C4-2B (cell line): ENCODE measurements around the gene CCDC87.

Experiments used
- H3K27ac ChIP-seq: fragments of 450-650 bp; 2 replicates; pipeline ENCODE4 v1.5.1; 2017
- CTCF ChIP-seq: fragments of 450-650 bp; conservative IDR thresholded peaks from 2 replicates; pipeline ENCODE4 v1.5.1; 2017; ENCODE audit warnings: mild to moderate bottlenecking
- ZFX ChIP-seq: fragments of 450-650 bp; IDR thresholded peaks from 2 replicates; pipeline ENCODE4 v1.6.1; 2017

Gene CCDC87

GRCh38 chr11:66592457-66593302 lies at the start of gene CCDC87, which contains the start of gene CCS:
Gene CCDC87, minus strand, starts transcription at chr11:66593063. Its CDS starts 48 bp downstream, at chr11:66593015.
Gene CCS, plus strand, starts transcription at chr11:66593185. Its CDS starts 77 bp downstream, at chr11:66593262.
- TF ChIP-seq CTCF (peak; percentile 85), ZFX (no peak)
- H3K27ac ChIP-seq, result peak within 1 kb of the TSS; percentile 78

DNA sequence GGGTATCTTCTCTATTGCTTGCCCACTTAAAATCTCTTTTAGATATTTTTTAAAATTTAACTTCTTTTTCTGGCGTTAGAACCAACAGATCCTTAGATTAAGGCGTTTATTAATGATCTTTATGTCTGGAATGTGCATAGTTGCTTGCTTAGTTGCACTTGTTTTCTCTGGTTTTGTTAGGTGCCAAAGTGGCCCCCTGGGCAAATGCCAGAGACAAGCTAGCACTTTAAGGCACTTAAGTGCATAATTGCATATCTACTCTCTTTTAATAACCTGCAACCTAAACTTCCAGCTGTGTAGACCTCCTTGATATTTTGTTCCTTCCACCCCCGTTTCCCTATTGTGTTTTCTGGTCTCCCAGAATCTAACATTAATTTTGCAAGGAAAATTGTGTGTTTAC lies 49.0 kb upstream of the CCDC87 start:
- no peak for TF ChIP-seq ZFX
- TF ChIP-seq CTCF, result no peak
- H3K27ac ChIP-seq, result no peak overlapping the region

- H3K27ac ChIP-seq, result peak overlapping the region; percentile 94
Observed at GRCh38 chr11:66639814-66640340, 47.0 kb upstream of the CCDC87 start.

DNA sequence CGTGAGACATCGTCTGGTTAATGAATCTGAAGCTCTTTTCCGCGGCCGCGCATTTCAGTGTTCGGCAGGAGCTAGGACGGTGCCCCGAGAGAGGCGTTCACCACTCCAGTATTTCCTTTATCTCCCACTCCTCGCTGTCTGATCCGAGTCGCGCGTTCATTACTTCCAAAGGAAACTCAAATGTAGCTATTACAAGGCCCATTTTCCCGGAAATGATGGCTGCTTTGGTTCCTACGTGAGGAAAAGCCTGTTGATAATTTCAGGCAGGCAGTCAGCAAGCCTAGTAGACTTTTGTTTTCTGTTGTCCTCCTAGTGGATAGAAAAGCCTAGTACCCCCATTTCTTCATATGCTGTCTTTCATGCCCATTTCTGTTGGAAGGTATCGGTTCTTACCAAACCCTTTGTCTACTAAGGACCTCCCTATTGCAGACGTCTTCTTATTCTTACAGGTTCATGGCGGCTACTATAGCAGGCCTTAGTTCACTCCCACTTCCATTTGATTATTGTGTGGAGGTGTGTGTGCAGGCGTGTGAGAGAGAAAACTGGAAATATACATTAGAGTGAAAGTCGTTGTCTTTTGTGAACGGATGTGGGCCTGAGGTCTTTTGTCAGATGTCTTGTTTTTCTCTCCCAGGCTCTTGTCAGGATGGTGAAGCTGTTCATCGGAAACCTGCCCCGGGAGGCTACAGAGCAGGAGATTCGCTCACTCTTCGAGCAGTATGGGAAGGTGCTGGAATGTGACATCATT lies 46.4 kb upstream of the CCDC87 start:
- TF ChIP-seq CTCF (no peak), ZFX (no peak)
- peak overlapping the region; percentile 94 for H3K27ac ChIP-seq

- H3K27ac ChIP-seq, result peak within 1 kb of the TSS; percentile 94
- TF ChIP-seq CTCF (no peak), ZFX (no peak)
Observed at GRCh38 chr11:66638177-66639065, 45.6 kb upstream of the CCDC87 start, which contains the start of gene RBM4. Gene RBM4, plus strand, starts transcription at chr11:66638703. Its CDS starts 1,009 bp downstream, at chr11:66639712.

GRCh38 chr11:66637557-66638176 lies 44.8 kb upstream of the CCDC87 start:
- TF ChIP-seq ZFX (peak; percentile 37; the same call in 1 of the 2 replicates), CTCF (no peak)

GRCh38 chr11:66636411-66636810 lies 43.5 kb upstream of the CCDC87 start:
- no peak overlapping the region; the same call in 1 of the 2 replicates for H3K27ac ChIP-seq
- no peak for TF ChIP-seq CTCF

More at GRCh38 chr11:66637557-66638176, 44.8 kb upstream of the CCDC87 start:
- H3K27ac ChIP-seq, result peak overlapping the region; percentile 94
